Peyer's patch (tissue), 4 donors: ENCODE results near the gene POC1A. TPM values are rescaled to one million over a fixed set of nuclear protein-coding genes. Genes with fewer than 3 reads are reported as not detected.

Source experiments
- DNase-seq, 3 donors: peaks; one replicate each; pipeline ENCODE4 v3.0.0-alpha.2; 2017 to 2019
- H3K27ac ChIP-seq, 4 donors: fragments of 200-600 bp; sonication (generic); one replicate each; pipeline ENCODE4 v1.5.1; 2016 to 2019
- H3K27me3 ChIP-seq, 2 donors: fragments of 200-600 bp; sonication (generic); one replicate each; pipeline ENCODE4 v1.5.1; 2019
- H3K36me3 ChIP-seq, 3 donors: fragments of 200-600 bp; sonication (generic); one replicate each; pipeline ENCODE4 v1.5.1; 2016 to 2019
- H3K4me1 ChIP-seq, 4 donors: fragments of 200-600 bp; sonication (generic); one replicate each; pipeline ENCODE4 v1.5.1; 2016 to 2019
- H3K4me3 ChIP-seq, 4 donors: fragments of 200-600 bp; sonication (generic); 1 replicate in 3 of 4; 2 replicates in 1 of 4; pipeline ENCODE4 v1.5.1; 2016 to 2019; ENCODE audit warnings: mild to moderate bottlenecking in 1 of 4
- H3K9me3 ChIP-seq, 4 donors: fragments of 200-600 bp; sonication (generic); one replicate each; pipeline ENCODE4 v1.5.1; 2016 to 2019; ENCODE audit warnings: mild to moderate bottlenecking in 1 of 4
- CTCF ChIP-seq, 6 experiments: fragments of 450-650 bp in 4 of 6; fragments of 200-600 bp in 2 of 6; sonication (generic) in 1 of 6; IDR thresholded peaks; one replicate each; pipeline ENCODE4 v1.5.1; 2017 to 2019; ENCODE audit warnings: antibody characterized with exemption in 6 of 6, mild to moderate bottlenecking in 3 of 6, moderate library complexity in 1 of 6
- POLR2A ChIP-seq, 2 donors: fragments of 450-650 bp; IDR thresholded peaks; one replicate each; pipeline ENCODE4 v1.5.1; 2017; ENCODE audit warnings: antibody characterized with exemption in 2 of 2, mild to moderate bottlenecking in 2 of 2, moderate library complexity in 2 of 2
- total RNA-seq, 4 donors: library from RNA; depleted of rRNA; stranded (reverse); fragments of >200 nt; gene quantifications; one replicate each; pipeline ENCODE4 v1.1.0, GENCODE V29; 2016

The POC1A gene
- total RNA-seq, 4 donors from 2014 or later, result 3.4 to 9.3 (median 6.5) TPM

- DNase-seq, result no peak
- H3K4me1 ChIP-seq, result peaks cover 3 to 35% (median 29%) of the 10 kb centered on the region in 4 donors
- TF ChIP-seq POLR2A (IDR thresholded peaks at IDR 0.05), result no peak
- no peak for TF ChIP-seq CTCF (IDR thresholded peaks at IDR 0.05)
- H3K27ac ChIP-seq, result no peak overlapping the region
- H3K27me3 ChIP-seq, result no peaks in the 10 kb centered on the region
- H3K9me3 ChIP-seq, result no peaks in the 10 kb centered on the region
- no peak overlapping the region for H3K4me3 ChIP-seq
- H3K36me3 ChIP-seq, result peaks cover 0 to 27% (median 0%) of the 10 kb centered on the region in 3 donors
Observed at GRCh38 chr3:52049503-52049902, 104.7 kb downstream of the POC1A start.

- Histone ChIP-seq H3K27ac (no peak overlapping the region), H3K4me3 (no peak overlapping the region), H3K4me1 (peaks cover 3 to 15% (median 12%) of the 10 kb centered on the region in 4 donors), H3K36me3 (peaks cover 0 to 21% (median 0%) of the 10 kb centered on the region in 3 donors), H3K27me3 (no peaks in the 10 kb centered on the region), H3K9me3 (no peaks in the 10 kb centered on the region)
- TF ChIP-seq CTCF (IDR thresholded peaks at IDR 0.05) (no peak), POLR2A (IDR thresholded peaks at IDR 0.05) (no peak)
- no peak for DNase-seq
Observed at GRCh38 chr3:52047295-52047960, 106.8 kb downstream of the POC1A start.

GRCh38 chr3:52046902-52047239, 107.4 kb downstream of the POC1A start:
- H3K9me3 ChIP-seq, result no peaks in the 10 kb centered on the region
- H3K36me3 ChIP-seq, result peaks cover 0 to 21% (median 0%) of the 10 kb centered on the region in 3 donors
- peaks cover 0 to 9% (median 7%) of the 10 kb centered on the region in 4 donors for H3K4me1 ChIP-seq
- H3K4me3 ChIP-seq, result no peak overlapping the region
- no peak for DNase-seq
- H3K27ac ChIP-seq, result no peak overlapping the region
- H3K27me3 ChIP-seq, result no peaks in the 10 kb centered on the region
- TF ChIP-seq CTCF (IDR thresholded peaks at IDR 0.05) (no peak), POLR2A (IDR thresholded peaks at IDR 0.05) (no peak)

- Histone ChIP-seq H3K27ac (no peak overlapping the region), H3K4me3 (no peak overlapping the region), H3K27me3 (no peaks in the 10 kb centered on the region), H3K9me3 (no peaks in the 10 kb centered on the region), H3K36me3 (peaks cover 0 to 19% (median 0%) of the 10 kb centered on the region in 3 donors), H3K4me1 (peaks cover 0 to 5% (median 2%) of the 10 kb centered on the region in 4 donors)
- DNase-seq, result no peak
- no peak for TF ChIP-seq CTCF (IDR thresholded peaks at IDR 0.05)
- no peak for TF ChIP-seq POLR2A (IDR thresholded peaks at IDR 0.05)
Observed at GRCh38 chr3:52046186-52046901, 107.9 kb downstream of the POC1A start.

DNA sequence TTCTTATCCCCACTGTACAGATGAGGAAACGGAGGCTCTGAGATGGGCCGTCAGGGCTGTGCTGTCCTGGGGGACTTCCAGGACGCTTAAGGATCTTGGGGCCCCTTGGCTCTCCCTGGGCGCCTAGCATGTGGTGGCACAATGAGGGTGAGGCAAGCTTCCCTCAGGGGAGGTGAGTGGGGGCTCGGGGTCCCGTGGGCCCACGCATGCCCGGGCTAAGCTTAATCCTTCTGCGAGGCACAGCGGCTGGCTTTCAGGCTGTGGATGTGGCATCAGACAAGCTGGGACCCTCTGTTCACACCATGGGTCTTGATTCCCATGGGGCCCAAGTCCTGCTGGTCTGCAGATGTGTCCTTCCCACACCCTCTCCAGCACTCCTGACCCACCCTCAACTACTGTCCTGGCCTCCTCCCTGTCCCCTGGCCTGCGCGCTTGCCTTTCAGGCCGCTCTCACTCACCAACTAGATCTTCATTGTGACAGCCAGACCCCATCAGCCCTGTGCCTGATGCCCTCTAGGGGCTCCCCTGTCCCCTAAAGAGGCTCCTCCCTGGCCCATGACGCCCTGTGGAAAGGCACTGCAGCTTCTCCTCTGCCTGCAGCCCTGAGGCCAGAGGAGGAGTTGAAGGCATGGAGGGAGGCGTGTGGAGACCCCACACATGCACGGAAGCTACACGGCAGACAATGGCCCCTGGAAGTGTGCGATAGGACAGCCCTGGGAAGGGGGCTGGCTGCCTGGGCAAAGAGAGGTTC, 109.2 kb downstream of the POC1A start:
- no peaks in the 10 kb centered on the region for H3K9me3 ChIP-seq
- H3K36me3 ChIP-seq, result peaks cover 0 to 6% (median 0%) of the 10 kb centered on the region in 3 donors
- no peak for DNase-seq
- H3K27ac ChIP-seq, result no peak overlapping the region
- H3K4me3 ChIP-seq, result no peak overlapping the region
- no peaks in the 10 kb centered on the region for H3K4me1 ChIP-seq
- H3K27me3 ChIP-seq, result no peaks in the 10 kb centered on the region
- TF ChIP-seq CTCF (IDR thresholded peaks at IDR 0.05) (no peak), POLR2A (IDR thresholded peaks at IDR 0.05) (no peak)
